GM06990 (cell line): Measurements from ENCODE around the gene UCK2.

ENCODE experiments used
- DNase-seq: peaks from one replicate; pipeline ENCODE4 v3.0.0-alpha.2; 2011; ENCODE audit not compliant: insufficient read length; ENCODE audit errors: extremely low read depth
- H3K27me3 ChIP-seq: replicated peaks from 2 replicates; pipeline ENCODE4 v1.6.0; 2011; ENCODE audit warnings: low read length; ENCODE audit not compliant: control insufficient read depth, insufficient read depth
- H3K36me3 ChIP-seq: 2 replicates; pipeline ENCODE4 v1.5.1; 2011; ENCODE audit warnings: low read length; ENCODE audit not compliant: control insufficient read depth, insufficient read depth
- H3K4me3 ChIP-seq: replicated peaks from 2 replicates; pipeline ENCODE4 v1.5.1; 2011; ENCODE audit warnings: low read depth, mild to moderate bottlenecking, control low read depth, low read length
- TF ChIP-seq, protein P1 (sequence below): IDR thresholded peaks from 2 replicates; pipeline ENCODE4 v1.5.1; 2011; ENCODE audit warnings: low read length, control low read depth, mild to moderate bottlenecking, inconsistent platforms; ENCODE audit not compliant: insufficient read depth, poor library complexity, severe bottlenecking

UCK2 gene

DNA sequence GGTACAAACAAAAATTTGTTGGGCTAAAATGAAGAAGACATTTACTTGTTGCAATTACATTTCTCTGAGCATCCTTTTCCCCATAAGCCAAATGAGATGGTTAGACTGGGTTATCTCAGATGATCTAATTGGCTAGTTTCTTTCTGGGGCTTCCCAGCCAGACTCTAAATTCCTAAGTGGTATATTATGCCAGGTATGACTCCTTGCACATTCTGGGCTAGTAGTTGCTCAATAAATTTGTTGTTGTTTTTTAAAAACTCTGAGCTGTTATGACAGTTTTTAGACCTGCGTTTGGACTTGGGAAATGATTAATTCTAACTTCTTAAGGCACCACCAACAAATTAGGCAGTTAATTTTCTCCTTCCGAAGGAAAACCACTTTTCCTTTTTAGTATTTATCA, 66.1 kb downstream of the UCK2 start:
- H3K36me3 ChIP-seq, result peaks cover 32% of the 10 kb centered on the region
- H3K27me3 ChIP-seq, result no peaks in the 10 kb centered on the region
- H3K4me3 ChIP-seq, result no peak overlapping the region
- DNase-seq, result no peak
- TF ChIP-seq, protein P1, sequence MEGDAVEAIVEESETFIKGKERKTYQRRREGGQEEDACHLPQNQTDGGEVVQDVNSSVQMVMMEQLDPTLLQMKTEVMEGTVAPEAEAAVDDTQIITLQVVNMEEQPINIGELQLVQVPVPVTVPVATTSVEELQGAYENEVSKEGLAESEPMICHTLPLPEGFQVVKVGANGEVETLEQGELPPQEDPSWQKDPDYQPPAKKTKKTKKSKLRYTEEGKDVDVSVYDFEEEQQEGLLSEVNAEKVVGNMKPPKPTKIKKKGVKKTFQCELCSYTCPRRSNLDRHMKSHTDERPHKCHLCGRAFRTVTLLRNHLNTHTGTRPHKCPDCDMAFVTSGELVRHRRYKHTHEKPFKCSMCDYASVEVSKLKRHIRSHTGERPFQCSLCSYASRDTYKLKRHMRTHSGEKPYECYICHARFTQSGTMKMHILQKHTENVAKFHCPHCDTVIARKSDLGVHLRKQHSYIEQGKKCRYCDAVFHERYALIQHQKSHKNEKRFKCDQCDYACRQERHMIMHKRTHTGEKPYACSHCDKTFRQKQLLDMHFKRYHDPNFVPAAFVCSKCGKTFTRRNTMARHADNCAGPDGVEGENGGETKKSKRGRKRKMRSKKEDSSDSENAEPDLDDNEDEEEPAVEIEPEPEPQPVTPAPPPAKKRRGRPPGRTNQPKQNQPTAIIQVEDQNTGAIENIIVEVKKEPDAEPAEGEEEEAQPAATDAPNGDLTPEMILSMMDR, result no peak

DNA sequence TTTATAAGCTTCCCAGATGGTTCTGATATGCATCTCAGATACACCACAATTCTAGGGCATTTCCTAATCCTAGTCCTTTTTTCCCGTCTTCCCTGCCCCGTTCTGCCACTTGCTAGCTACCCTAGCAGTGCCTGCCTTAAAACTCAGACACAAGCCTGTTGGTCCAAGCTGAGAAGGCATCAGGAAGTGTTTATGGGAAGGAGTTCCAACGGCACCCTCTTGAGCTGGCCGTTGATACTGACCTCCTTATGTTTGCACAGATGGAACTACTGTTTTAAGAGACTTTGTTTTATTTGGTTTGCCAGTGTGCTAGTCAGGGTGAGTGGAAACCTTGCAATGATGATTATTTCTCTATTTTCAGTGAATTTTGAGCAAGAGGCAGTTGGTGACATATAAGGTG, 67.2 kb downstream of the UCK2 start:
- TF ChIP-seq, protein P1, result no peak
- peaks cover 34% of the 10 kb centered on the region for H3K36me3 ChIP-seq

DNA sequence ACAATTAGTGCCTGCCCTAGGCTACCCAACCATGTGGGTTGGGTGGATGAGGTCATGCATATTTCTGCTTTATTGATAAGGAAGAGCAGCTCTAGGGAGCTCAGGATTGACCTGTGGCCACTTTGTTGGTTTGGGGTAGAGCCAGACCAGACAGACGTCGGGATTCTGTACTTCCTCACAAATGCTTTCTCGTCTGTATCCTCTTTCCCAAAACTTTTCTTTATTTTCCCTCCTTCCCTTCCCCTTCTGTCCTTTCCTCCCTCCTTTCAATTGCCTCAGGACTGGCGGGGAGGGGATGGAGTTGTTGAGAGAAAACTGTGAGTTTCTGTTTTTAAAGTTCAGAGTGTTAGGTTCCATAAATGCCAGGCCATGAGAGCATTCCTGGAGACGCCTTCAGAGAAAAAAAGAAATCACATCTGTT, 68.0 kb downstream of the UCK2 start:
- TF ChIP-seq, protein P1, result no peak
- H3K4me3 ChIP-seq, result no peak overlapping the region
- no peak for DNase-seq
- no peaks in the 10 kb centered on the region for H3K27me3 ChIP-seq
- H3K36me3 ChIP-seq, result peaks cover 38% of the 10 kb centered on the region

More for the DNA sequence above, 67.2 kb downstream of the UCK2 start:
- no peak overlapping the region for H3K4me3 ChIP-seq
- no peak for DNase-seq
- no peaks in the 10 kb centered on the region for H3K27me3 ChIP-seq

DNA sequence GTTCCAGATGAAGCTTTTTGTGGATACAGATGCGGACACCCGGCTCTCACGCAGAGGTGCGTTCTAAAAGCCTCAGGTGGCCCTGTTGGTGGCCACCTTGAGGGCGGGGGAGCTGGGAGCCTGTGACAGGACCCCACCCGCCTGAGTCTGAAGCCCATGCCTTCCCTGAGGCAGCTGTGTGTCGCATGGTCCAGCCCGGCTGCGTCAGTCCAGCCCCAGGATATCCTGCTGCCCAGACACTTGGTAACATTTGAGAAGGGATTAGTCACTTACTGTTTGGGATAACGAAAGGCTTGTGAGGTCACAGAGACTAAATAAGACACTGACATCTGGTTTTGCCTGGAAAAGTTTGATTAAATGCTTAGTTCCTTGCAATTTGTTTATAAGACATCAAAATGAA, 68.9 kb downstream of the UCK2 start:
- DNase-seq, result no peak

DNA sequence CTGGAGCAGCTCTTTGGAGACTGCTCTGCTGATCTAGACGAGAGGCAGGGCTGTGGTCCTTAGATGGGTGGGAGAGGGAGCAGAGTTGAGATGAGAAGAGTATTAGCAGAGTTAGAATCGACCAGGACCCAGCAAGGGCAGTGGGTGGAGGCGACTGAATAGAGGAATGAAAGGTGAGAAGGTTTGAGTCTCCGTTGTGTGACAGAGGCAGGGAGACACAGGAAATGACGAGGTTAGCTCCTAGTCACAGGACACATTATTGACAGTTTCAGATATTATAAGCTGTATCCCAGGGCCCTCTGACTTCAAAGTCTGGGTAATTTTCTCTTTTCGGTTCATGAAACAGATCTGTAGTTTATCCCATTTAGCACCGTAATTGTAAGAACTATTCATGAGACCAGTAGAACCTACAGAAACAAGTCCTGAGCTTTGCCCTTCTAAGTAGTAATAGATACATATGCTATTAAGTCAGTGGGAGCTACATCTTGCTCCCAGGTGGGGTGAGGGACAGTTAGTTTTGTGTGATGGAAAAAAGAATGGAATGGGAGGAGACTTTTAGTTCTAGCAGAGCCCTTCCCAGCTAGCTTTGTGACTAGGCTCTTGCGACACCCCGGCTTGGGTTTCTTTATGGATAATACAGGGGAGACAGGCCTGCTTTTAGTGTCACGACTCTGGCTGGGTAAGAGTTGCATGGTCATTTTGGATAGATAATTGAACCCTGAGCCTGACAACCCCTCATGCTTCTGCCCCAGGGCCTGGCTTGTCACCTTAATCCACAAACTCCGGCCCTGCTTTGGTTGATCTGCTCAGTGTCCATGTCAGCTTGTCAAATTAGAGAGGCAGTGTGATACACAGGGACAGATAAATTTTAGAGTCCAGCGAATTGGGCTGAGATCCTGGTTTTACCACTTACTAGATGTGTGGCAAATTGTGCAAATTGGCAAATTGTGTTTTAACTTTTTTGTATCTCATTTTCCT, 70.2 kb downstream of the UCK2 start:
- H3K27me3 ChIP-seq, result no peaks in the 10 kb centered on the region
- H3K4me3 ChIP-seq, result no peak overlapping the region
- TF ChIP-seq, protein P1, result no peak
- peaks cover 26% of the 10 kb centered on the region for H3K36me3 ChIP-seq
- DNase-seq, result no peak

More for the DNA sequence above, 68.9 kb downstream of the UCK2 start:
- H3K27me3 ChIP-seq, result no peaks in the 10 kb centered on the region
- H3K4me3 ChIP-seq, result no peak overlapping the region
- TF ChIP-seq, protein P1, result no peak
- H3K36me3 ChIP-seq, result peaks cover 36% of the 10 kb centered on the region
